HepG2 (cell line): Measurements from ENCODE around the gene PGS1. TPM values are rescaled to one million over a fixed set of nuclear protein-coding genes. Genes with fewer than 3 reads are reported as not detected.

Experiments
- ATAC-seq: fragments of 200-7000 bp; cut with Tn5 transposase; 3 replicates; pipeline ENCODE4 v1.9.1; 2020; ENCODE audit warnings: mild to moderate bottlenecking, moderate library complexity
- BruUV-seq: library from RNA; stranded (reverse); fragments of 400-500 nt; replicated peaks from 2 replicates; lab custom pipeline; 2021; lab: Mats Ljungman, UMichigan
- CTCF ChIA-PET: fragments of 300-600 bp; formaldehyde crosslinking; extraction: SDS; loops from one replicate; lab custom pipeline; 2021; ENCODE audit warnings: low total read pairs, inconsistent platforms, low intra/inter-chr PET ratio; lab: Yijun Ruan, JAX
- POLR2A ChIA-PET: fragments of 350-600 bp; sonication (Branson Sonifier 250); formaldehyde crosslinking; loops from one replicate; lab custom pipeline; 2020; ENCODE audit warnings: antibody characterized with exemption, inconsistent platforms; lab: Yijun Ruan, JAX
- DNase-seq: peaks from one replicate; pipeline ENCODE4 v3.0.0-alpha.2; 2015; ENCODE audit warnings: low spot score
- FAIRE-seq: peaks from 3 replicates; lab custom pipeline; 2011; peaks lifted over from hg19 to GRCh38; lab: Jason Lieb, UNC
- H2AFZ ChIP-seq: one replicate; pipeline ENCODE4 v1.6.1; 2011; ENCODE audit warnings: low read length, inconsistent platforms
- H3K27ac ChIP-seq: fragments of 300-600 bp; 3 replicates; pipeline ENCODE4 v1.8.0; 2011; ENCODE audit warnings: mixed run types, mild to moderate bottlenecking, mixed read lengths, low read length, inconsistent platforms; ENCODE audit not compliant: insufficient read depth; ENCODE audit errors: extremely low read length
- H3K27me3 ChIP-seq, 2 experiments: fragments of 200-600 bp in 1 of 2; 2 replicates in 1 of 2; 3 replicates in 1 of 2; pipeline versions ENCODE4 v1.6.0 to v1.8.0; 2011; ENCODE audit warnings: low read length in 2 of 2, mild to moderate bottlenecking in 2 of 2, moderate library complexity in 2 of 2, inconsistent platforms in 1 of 2; ENCODE audit not compliant: insufficient read depth in 2 of 2, control insufficient read depth in 1 of 2
- H3K36me3 ChIP-seq, 2 experiments: fragments of 200-600 bp in 1 of 2; replicated peaks in 1 of 2; 2 replicates in 1 of 2; 3 replicates in 1 of 2; pipeline versions ENCODE4 v1.5.1 to v1.8.0; 2011; ENCODE audit warnings: low read length in 2 of 2, inconsistent platforms in 1 of 2; ENCODE audit not compliant: insufficient read depth in 2 of 2, control insufficient read depth in 1 of 2
- H3K4me1 ChIP-seq: 2 replicates; pipeline ENCODE4 v1.5.1; 2012; ENCODE audit warnings: low read length, inconsistent platforms; ENCODE audit not compliant: insufficient read depth
- H3K4me2 ChIP-seq: 2 replicates; pipeline ENCODE4 v1.6.0; 2011; ENCODE audit warnings: low read depth, low read length, inconsistent platforms
- H3K4me3 ChIP-seq, 3 experiments: fragments of 200-600 bp in 1 of 3; sonication (generic), shearing (Covaris generic) in 1 of 3; replicated peaks in 1 of 3; 2 replicates each; pipeline ENCODE4 v1.5.1; 2011 to 2016; ENCODE audit warnings: low read length in 3 of 3, inconsistent platforms in 2 of 3, low read depth in 2 of 3, mild to moderate bottlenecking in 2 of 3, control low read depth in 1 of 3, mixed read lengths in 1 of 3; ENCODE audit not compliant: insufficient read depth in 1 of 3
- H3K79me2 ChIP-seq: one replicate; pipeline ENCODE4 v1.6.1; 2011; ENCODE audit warnings: low read length, inconsistent platforms; ENCODE audit not compliant: insufficient read depth
- H3K9ac ChIP-seq: 2 replicates; pipeline ENCODE4 v1.6.0; 2011; ENCODE audit warnings: mild to moderate bottlenecking, low read depth, low read length, inconsistent platforms; ENCODE audit not compliant: insufficient read depth
- H3K9me3 ChIP-seq: 2 replicates; pipeline ENCODE4 v1.5.1; 2012; ENCODE audit warnings: mild to moderate bottlenecking, low read length
- H4K20me1 ChIP-seq: 2 replicates; pipeline ENCODE4 v1.6.0; 2011; ENCODE audit warnings: inconsistent platforms, mild to moderate bottlenecking, low read length, moderate library complexity; ENCODE audit not compliant: insufficient read depth
- EHMT2 ChIP-seq: fragments of 200-600 bp; sonication (generic); IDR thresholded peaks from 2 replicates; pipeline ENCODE4 v1.7.0; 2017; ENCODE audit warnings: antibody characterized with exemption, low read depth, low read length, borderline replicate concordance
- FOXJ3 ChIP-seq: sonication (generic); formaldehyde crosslinking; IDR thresholded peaks from 2 replicates; pipeline ENCODE4 v1.4.0; 2020; ENCODE audit warnings: missing genetic modification reagents, mild to moderate bottlenecking, borderline replicate concordance
- HDAC6 ChIP-seq: fragments of 200-600 bp; sonication (generic); IDR thresholded peaks from 2 replicates; pipeline ENCODE4 v1.7.0; 2017; ENCODE audit warnings: mild to moderate bottlenecking, antibody characterized with exemption, low read length, low read depth
- HMG20B ChIP-seq: conservative IDR thresholded peaks from 2 replicates; pipeline ENCODE4 v1.6.1; 2016; ENCODE audit warnings: missing genetic modification reagents, missing compliant biosample characterization
- HOXA5 ChIP-seq: sonication (generic); formaldehyde crosslinking; IDR thresholded peaks from 2 replicates; pipeline ENCODE4 v1.4.0; 2020; ENCODE audit warnings: missing genetic modification reagents
- KMT2B ChIP-seq: IDR thresholded peaks from 2 replicates; pipeline ENCODE4 v1.6.1; 2016; ENCODE audit warnings: missing genetic modification reagents, missing compliant biosample characterization
- MTF1 ChIP-seq: sonication (generic); formaldehyde crosslinking; IDR thresholded peaks from 2 replicates; pipeline ENCODE4 v1.5.0; 2020; ENCODE audit warnings: missing genetic modification reagents
- SMC3 ChIP-seq: IDR thresholded peaks from 2 replicates; pipeline ENCODE4 v1.6.1; 2011; ENCODE audit warnings: low read length, improper control_type of control experiment
- SRSF4 ChIP-seq: fragments of 200-400 bp; formaldehyde crosslinking; IDR thresholded peaks from one replicate; pipeline ENCODE4 v1.6.1; 2018; ENCODE audit warnings: mild to moderate bottlenecking, low read depth, low read length, moderate library complexity; ENCODE audit not compliant: poor library complexity, severe bottlenecking
- ZFP36 ChIP-seq: fragments of 150-350 bp; IDR thresholded peaks from 2 replicates; pipeline ENCODE4 v1.6.1; 2018; ENCODE audit warnings: borderline replicate concordance, low read length, low read depth; ENCODE audit not compliant: partially characterized antibody
- ZNF121 ChIP-seq: sonication (generic); formaldehyde crosslinking; IDR thresholded peaks from 2 replicates; pipeline ENCODE4 v1.5.0; 2020; ENCODE audit warnings: mild to moderate bottlenecking, missing genetic modification reagents
- ZNF354B ChIP-seq: sonication (generic); formaldehyde crosslinking; IDR thresholded peaks from 2 replicates; pipeline ENCODE4 v1.8.0; 2022; ENCODE audit warnings: mild to moderate bottlenecking, missing genetic modification reagents
- ZNF607 ChIP-seq: sonication (generic); formaldehyde crosslinking; IDR thresholded peaks from 2 replicates; pipeline ENCODE4 v1.5.1; 2020; ENCODE audit warnings: missing genetic modification reagents, mild to moderate bottlenecking, borderline replicate concordance
- WGBS: methylation state at CpG from one replicate; pipeline ENCODE4 v1.1.6; 2017; ENCODE audit warnings: low lambda C conversion rate; 5-methylcytosine and 5-hydroxymethylcytosine counted together
- in situ Hi-C: cut with HindIII; loops from 2 replicates; pipeline ENCODE4 v1.10.0; 2017; ENCODE audit warnings: low pct_unique_long_range_greater_than_20kb; ENCODE audit not compliant: extremely low pct_ligation_motif_present
- intact Hi-C: fragments of 100-400 bp; cut with micrococcal nuclease; formaldehyde crosslinking; loops from one replicate; pipeline ENCODE4 v1.10.0; 2022; ENCODE audit not compliant: unreplicated experiment
- polyA plus RNA-seq, 8 experiments: library from polyadenylated mRNA; depleted of rRNA in 3 of 8; stranded (reverse) in 7 of 8; unstranded in 1 of 8; fragments of >200 nt; fragmentation: Illumina TruSeq in 4 of 8; extraction: Trizol in 4 of 8; gene quantifications; 2 replicates each; pipeline versions ENCODE4 v1.2.1 to v1.2.3, GENCODE V29; 2011 to 2016; ENCODE audit warnings: low read depth in 4 of 8, missing spikeins in 1 of 8, mixed read lengths in 1 of 8; ENCODE audit not compliant: insufficient read depth in 1 of 8
- total RNA-seq, 5 experiments: library from RNA; depleted of rRNA; stranded (reverse); fragments of >200 nt; fragmentation: Illumina TruSeq; extraction: Trizol; gene quantifications; 2 replicates each; pipeline ENCODE4 v1.2.3, GENCODE V29; 2016; ENCODE audit warnings: low read depth in 1 of 5
- TF ChIP-seq, protein P1 (sequence below): sonication (generic); formaldehyde crosslinking; IDR thresholded peaks from 2 replicates; pipeline ENCODE4 v1.5.0; 2020; ENCODE audit warnings: missing genetic modification reagents, mild to moderate bottlenecking, borderline replicate concordance
- TF ChIP-seq, protein P2 (sequence below): sonication (generic); formaldehyde crosslinking; IDR thresholded peaks from 2 replicates; pipeline ENCODE4 v1.4.0; 2020; ENCODE audit warnings: missing genetic modification reagents, borderline replicate concordance
- TF ChIP-seq, protein P3 (sequence below): sonication (generic); formaldehyde crosslinking; IDR thresholded peaks from 2 replicates; pipeline ENCODE4 v1.8.0; 2022; ENCODE audit warnings: mild to moderate bottlenecking, missing genetic modification reagents; ENCODE audit not compliant: insufficient replicate concordance

PGS1 gene
- total and polyA plus RNA-seq, 2 of the 13 experiments (the other 11 are each of a cell fraction or from before 2014, with no cell fraction given), result 25.9 to 31.5 TPM

DNA sequence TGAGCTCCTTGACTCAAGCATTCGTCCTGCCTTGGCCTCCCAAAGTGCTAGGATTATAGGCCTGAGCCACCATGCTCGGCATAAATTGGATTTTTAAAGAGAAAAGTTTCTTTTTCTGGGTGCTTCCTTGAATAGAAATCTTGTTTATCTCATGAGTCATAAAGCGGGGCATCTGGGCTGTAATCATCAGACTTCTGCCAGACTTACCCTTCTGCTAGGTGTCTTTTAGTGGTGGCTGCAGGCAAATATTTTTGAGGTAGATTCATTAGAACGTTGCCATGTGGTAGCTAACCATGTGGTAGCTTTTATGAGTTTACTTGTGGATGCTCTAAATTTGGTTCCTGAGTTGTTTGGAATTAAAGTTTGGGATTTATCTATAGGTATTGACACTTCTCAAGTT lies 13.4 kb downstream of the PGS1 start:
- ATAC-seq, result no peak
- Histone ChIP-seq H3K27me3 (no peaks in the 10 kb centered on the region), H3K27ac (no peak overlapping the region), H3K9ac (no peak overlapping the region), H3K4me1 (peaks cover 14% of the 10 kb centered on the region), H3K4me3 (no peak overlapping the region), H3K4me2 (no peak overlapping the region), H4K20me1 (peaks cover 5% of the 10 kb centered on the region; the same call in 1 of the 2 replicates), H3K79me2 (peaks cover 48% of the 10 kb centered on the region), H3K36me3 (peaks cover 15 to 40% of the 10 kb centered on the region in 2 experiments), H3K9me3 (no peaks in the 10 kb centered on the region), H2AFZ (no peak overlapping the region)
- no peak for TF ChIP-seq HDAC6
- TF ChIP-seq HOXA5, result no peak
- no peak for TF ChIP-seq ZFP36
- TF ChIP-seq ZNF607 (CRISPR knock-in tag), result no peak
- no peak for TF ChIP-seq ZNF354B (CRISPR knock-in tag)
- TF ChIP-seq KMT2B (CRISPR knock-in tag), result no peak
- TF ChIP-seq, protein P1, sequence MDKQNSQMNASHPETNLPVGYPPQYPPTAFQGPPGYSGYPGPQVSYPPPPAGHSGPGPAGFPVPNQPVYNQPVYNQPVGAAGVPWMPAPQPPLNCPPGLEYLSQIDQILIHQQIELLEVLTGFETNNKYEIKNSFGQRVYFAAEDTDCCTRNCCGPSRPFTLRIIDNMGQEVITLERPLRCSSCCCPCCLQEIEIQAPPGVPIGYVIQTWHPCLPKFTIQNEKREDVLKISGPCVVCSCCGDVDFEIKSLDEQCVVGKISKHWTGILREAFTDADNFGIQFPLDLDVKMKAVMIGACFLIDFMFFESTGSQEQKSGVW (CRISPR knock-in tag), result no peak
- no peak for TF ChIP-seq SMC3
- TF ChIP-seq FOXJ3, result no peak
- no peak for TF ChIP-seq ZNF121 (CRISPR knock-in tag)
- TF ChIP-seq, protein P2, sequence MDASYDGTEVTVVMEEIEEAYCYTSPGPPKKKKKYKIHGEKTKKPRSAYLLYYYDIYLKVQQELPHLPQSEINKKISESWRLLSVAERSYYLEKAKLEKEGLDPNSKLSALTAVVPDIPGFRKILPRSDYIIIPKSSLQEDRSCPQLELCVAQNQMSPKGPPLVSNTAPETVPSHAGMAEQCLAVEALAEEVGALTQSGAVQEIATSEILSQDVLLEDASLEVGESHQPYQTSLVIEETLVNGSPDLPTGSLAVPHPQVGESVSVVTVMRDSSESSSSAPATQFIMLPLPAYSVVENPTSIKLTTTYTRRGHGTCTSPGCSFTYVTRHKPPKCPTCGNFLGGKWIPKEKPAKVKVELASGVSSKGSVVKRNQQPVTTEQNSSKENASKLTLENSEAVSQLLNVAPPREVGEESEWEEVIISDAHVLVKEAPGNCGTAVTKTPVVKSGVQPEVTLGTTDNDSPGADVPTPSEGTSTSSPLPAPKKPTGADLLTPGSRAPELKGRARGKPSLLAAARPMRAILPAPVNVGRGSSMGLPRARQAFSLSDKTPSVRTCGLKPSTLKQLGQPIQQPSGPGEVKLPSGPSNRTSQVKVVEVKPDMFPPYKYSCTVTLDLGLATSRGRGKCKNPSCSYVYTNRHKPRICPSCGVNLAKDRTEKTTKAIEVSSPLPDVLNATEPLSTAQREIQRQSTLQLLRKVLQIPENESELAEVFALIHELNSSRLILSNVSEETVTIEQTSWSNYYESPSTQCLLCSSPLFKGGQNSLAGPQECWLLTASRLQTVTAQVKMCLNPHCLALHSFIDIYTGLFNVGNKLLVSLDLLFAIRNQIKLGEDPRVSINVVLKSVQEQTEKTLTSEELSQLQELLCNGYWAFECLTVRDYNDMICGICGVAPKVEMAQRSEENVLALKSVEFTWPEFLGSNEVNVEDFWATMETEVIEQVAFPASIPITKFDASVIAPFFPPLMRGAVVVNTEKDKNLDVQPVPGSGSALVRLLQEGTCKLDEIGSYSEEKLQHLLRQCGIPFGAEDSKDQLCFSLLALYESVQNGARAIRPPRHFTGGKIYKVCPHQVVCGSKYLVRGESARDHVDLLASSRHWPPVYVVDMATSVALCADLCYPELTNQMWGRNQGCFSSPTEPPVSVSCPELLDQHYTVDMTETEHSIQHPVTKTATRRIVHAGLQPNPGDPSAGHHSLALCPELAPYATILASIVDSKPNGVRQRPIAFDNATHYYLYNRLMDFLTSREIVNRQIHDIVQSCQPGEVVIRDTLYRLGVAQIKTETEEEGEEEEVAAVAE (CRISPR knock-in tag), result no peak
- no peak for TF ChIP-seq EHMT2
- TF ChIP-seq HMG20B (CRISPR knock-in tag), result no peak
- TF ChIP-seq, protein P3, sequence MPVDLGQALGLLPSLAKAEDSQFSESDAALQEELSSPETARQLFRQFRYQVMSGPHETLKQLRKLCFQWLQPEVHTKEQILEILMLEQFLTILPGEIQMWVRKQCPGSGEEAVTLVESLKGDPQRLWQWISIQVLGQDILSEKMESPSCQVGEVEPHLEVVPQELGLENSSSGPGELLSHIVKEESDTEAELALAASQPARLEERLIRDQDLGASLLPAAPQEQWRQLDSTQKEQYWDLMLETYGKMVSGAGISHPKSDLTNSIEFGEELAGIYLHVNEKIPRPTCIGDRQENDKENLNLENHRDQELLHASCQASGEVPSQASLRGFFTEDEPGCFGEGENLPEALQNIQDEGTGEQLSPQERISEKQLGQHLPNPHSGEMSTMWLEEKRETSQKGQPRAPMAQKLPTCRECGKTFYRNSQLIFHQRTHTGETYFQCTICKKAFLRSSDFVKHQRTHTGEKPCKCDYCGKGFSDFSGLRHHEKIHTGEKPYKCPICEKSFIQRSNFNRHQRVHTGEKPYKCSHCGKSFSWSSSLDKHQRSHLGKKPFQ (CRISPR knock-in tag), result no peak
- TF ChIP-seq MTF1 (CRISPR knock-in tag), result no peak
- TF ChIP-seq SRSF4, result no peak
- FAIRE-seq, result no peak
- intact Hi-C loops, result no loop called here
- WGBS, result 93% methylated on average over 4 of the region's 4 CpGs
- in situ Hi-C loops, result no loop called here
- ChIA-PET POLR2A (interaction anchor here (0.8 kb wide), 1 partner anchor 29 kb away, joined by 3 read pairs; no protein-coding TSS in a partner anchor), CTCF (no interaction called here)
- DNase-seq, result no peak
- BruUV-seq, result no TSS peak
